GM12801 (cell line): Measurements from ENCODE around the gene CTNNA1.

ENCODE experiments used
- CTCF ChIP-seq: IDR thresholded peaks from one replicate; pipeline ENCODE4 v1.5.1; 2011; ENCODE audit warnings: control low read depth; ENCODE audit not compliant: insufficient read length; ENCODE audit errors: extremely low read depth

Gene CTNNA1

GRCh38 chr5:138870611-138871010 lies 117.4 kb downstream of the CTNNA1 start:
- no peak for TF ChIP-seq CTCF

- TF ChIP-seq CTCF, result no peak
Observed at GRCh38 chr5:138872841-138873465, 119.7 kb downstream of the CTNNA1 start.

GRCh38 chr5:138873466-138874221 lies 120.4 kb downstream of the CTNNA1 start:
- TF ChIP-seq CTCF, result no peak

- TF ChIP-seq CTCF, result no peak
Observed at GRCh38 chr5:138874241-138874640, 121.0 kb downstream of the CTNNA1 start.

- no peak for TF ChIP-seq CTCF
Observed at GRCh38 chr5:138874771-138875551, 121.7 kb downstream of the CTNNA1 start, which contains the start of gene LRRTM2. Gene LRRTM2 (minus strand): TSS chr5:138875335. CDS start chr5:138874911, 424 bp downstream.

- TF ChIP-seq CTCF, result no peak
Observed at GRCh38 chr5:138875552-138875875, 122.3 kb downstream of the CTNNA1 start.

- TF ChIP-seq CTCF, result no peak
Observed at GRCh38 chr5:138875946-138876345, 122.7 kb downstream of the CTNNA1 start.
